ENCODE results near the gene OR2T5.
"Not testable (repeated sequence)": the region's sequence is repeated elsewhere in the genome, so short reads cannot be mapped to it uniquely, and the experiment has no call there.

OR2T5 gene

GRCh38 chr1:248507773-248508172 lies 19.4 kb downstream of the OR2T5 start, which contains the start of gene OR2G6:
OR2G6 (plus strand) TSS chr1:248508073; CDS start chr1:248521647, 13,574 bp downstream.
- not testable (repeated sequence) for DNase-seq

DNA sequence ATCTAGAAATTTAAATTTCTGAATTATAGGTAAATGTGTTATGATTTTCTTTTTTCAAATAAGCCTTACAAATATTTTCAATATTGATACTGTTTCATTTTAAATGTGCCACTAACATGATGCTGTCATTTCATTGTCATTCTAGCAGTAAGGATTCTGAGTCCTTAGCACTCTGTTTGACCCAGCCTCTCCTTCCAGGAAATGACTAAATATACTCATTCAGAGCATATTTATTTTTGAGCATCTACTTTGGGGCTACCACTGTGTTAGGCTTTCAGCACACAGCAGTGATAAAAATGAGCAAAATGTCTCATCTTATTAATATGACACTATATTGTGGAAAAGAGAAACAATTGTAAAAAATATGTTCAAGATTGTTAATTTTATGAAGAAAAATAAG lies 21.8 kb downstream of the OR2T5 start:
- not testable (repeated sequence) for DNase-seq

DNA sequence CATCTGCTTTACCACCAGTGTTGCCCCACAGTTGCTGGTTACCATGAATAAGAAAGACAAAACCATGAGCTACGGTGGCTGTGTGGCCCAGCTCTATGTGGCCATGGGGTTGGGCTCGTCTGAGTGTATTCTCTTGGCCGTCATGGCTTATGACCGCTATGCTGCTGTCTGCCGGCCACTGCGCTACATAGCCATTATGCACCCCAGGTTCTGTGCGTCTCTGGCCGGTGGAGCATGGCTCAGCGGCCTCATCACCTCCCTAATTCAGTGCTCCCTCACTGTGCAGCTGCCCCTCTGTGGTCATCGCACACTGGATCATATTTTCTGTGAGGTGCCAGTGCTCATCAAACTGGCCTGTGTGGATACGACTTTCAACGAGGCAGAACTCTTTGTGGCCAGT lies 33.5 kb downstream of the OR2T5 start:
- DNase-seq = no peak

DNA sequence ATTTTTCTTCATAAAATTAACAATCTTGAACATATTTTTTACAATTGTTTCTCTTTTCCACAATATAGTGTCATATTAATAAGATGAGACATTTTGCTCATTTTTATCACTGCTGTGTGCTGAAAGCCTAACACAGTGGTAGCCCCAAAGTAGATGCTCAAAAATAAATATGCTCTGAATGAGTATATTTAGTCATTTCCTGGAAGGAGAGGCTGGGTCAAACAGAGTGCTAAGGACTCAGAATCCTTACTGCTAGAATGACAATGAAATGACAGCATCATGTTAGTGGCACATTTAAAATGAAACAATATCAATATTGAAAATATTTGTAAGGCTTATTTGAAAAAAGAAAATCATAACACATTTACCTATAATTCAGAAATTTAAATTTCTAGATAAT lies 49.1 kb downstream of the OR2T5 start:
- DNase-seq = not testable (repeated sequence)
